ENCODE measurements around the gene CUBN.

The CUBN gene

GRCh38 chr10:16809074-16809718 lies 320.4 kb downstream of the CUBN start:
- no peak for DNase-seq

- no peak for DNase-seq
These were observed 325.5 kb downstream of the CUBN start for GRCh38 chr10:16804123-16804522.

- DNase-seq = no peak
These were observed 326.1 kb downstream of the CUBN start for GRCh38 chr10:16803464-16803863.

- no peak for DNase-seq
These were observed 330.0 kb downstream of the CUBN start for GRCh38 chr10:16799621-16800020.

- no peak for DNase-seq
These were observed 331.0 kb downstream of the CUBN start for GRCh38 chr10:16798571-16798970.

- no peak for DNase-seq
These were observed 334.1 kb downstream of the CUBN start for GRCh38 chr10:16795410-16796073.

- no peak for DNase-seq
These were observed 335.6 kb downstream of the CUBN start for GRCh38 chr10:16794005-16794404.

GRCh38 chr10:16792675-16793074 lies 336.9 kb downstream of the CUBN start:
- no peak for DNase-seq

- DNase-seq = no peak
These were observed 339.8 kb downstream of the CUBN start for GRCh38 chr10:16789765-16790164.

GRCh38 chr10:16789261-16789660 lies 340.4 kb downstream of the CUBN start:
- no peak for DNase-seq

GRCh38 chr10:16788778-16789177 lies 340.8 kb downstream of the CUBN start:
- DNase-seq = no peak

GRCh38 chr10:16788125-16788524 lies 341.5 kb downstream of the CUBN start:
- DNase-seq = no peak

- DNase-seq = no peak
These were observed 342.2 kb downstream of the CUBN start for GRCh38 chr10:16787361-16787791.

GRCh38 chr10:16780338-16780880 lies 349.2 kb downstream of the CUBN start:
- DNase-seq = no peak

GRCh38 chr10:16779384-16779915 lies 350.2 kb downstream of the CUBN start:
- no peak for DNase-seq

GRCh38 chr10:16777473-16778370 lies 351.9 kb downstream of the CUBN start:
- peak in 1 of 2 experiments; percentile 1 for DNase-seq

- DNase-seq = no peak
These were observed 352.7 kb downstream of the CUBN start for GRCh38 chr10:16776896-16777295.
